Naive thymus-derived CD8-positive, alpha-beta T cell (primary cell): ENCODE measurements around the gene GNB5. TPM values are rescaled to one million over a fixed set of nuclear protein-coding genes. Genes with fewer than 3 reads are reported as not detected.
A peak's percentile ranks its signal among the peaks of the same experiment; 100 is the strongest.

Source experiments
- ATAC-seq, 2 donors: fragments of 150-1000 bp; cut with Tn5 transposase in 1 of 2; sonication (Bioruptor Pico), chemical (Tn5 transposase) in 1 of 2; 1 replicate in 1 of 2; 2 replicates in 1 of 2; pipeline ENCODE4 v1.10.0; 2021; ENCODE audit warnings: mild to moderate bottlenecking in 2 of 2, moderate library complexity in 2 of 2
- POLR2A ChIA-PET: fragments of 350-600 bp; sonication (Branson Sonifier 250); formaldehyde crosslinking; loops from one replicate; lab custom pipeline; 2021; ENCODE audit warnings: antibody characterized with exemption; lab: Charles Lee
- DNase-seq, 10 donors: peaks; one replicate each; pipeline versions ENCODE4 v3.0.0 to v3.0.0-alpha.2; 2020 to 2022
- H3K27ac Mint-ChIP-seq, 10 donors: one replicate each; pipeline ENCODE4 v1.8.0; 2020 to 2022; ENCODE audit warnings: mild to moderate bottlenecking in 10 of 10, mixed read lengths in 10 of 10, moderate library complexity in 4 of 10, inconsistent platforms in 1 of 10
- H3K27me3 Mint-ChIP-seq, 5 donors: one replicate each; pipeline ENCODE4 v1.8.0; 2021 to 2022; ENCODE audit warnings: mixed read lengths in 5 of 5
- H3K36me3 Mint-ChIP-seq, 3 donors: one replicate each; pipeline ENCODE4 v1.8.0; 2020 to 2022; ENCODE audit warnings: mixed read lengths in 3 of 3, mild to moderate bottlenecking in 2 of 3, inconsistent platforms in 1 of 3
- H3K4me1 Mint-ChIP-seq, 4 donors: one replicate each; pipeline ENCODE4 v1.8.0; 2021 to 2022; ENCODE audit warnings: mixed read lengths in 4 of 4
- H3K4me3 Mint-ChIP-seq, 10 donors: one replicate each; pipeline ENCODE4 v1.8.0; 2020 to 2022; ENCODE audit warnings: mild to moderate bottlenecking in 10 of 10, mixed read lengths in 10 of 10, moderate library complexity in 6 of 10, inconsistent platforms in 1 of 10
- H3K9me3 Mint-ChIP-seq, 9 donors: one replicate each; pipeline ENCODE4 v1.8.0; 2020 to 2022; ENCODE audit warnings: mixed read lengths in 9 of 9, mild to moderate bottlenecking in 3 of 9, inconsistent platforms in 1 of 9, moderate library complexity in 1 of 9
- polyA plus RNA-seq, 3 donors: library from polyadenylated mRNA; unstranded; fragments of 300-500 nt; fragmentation: Illumina TruSeq; gene quantifications; one replicate each; pipeline ENCODE4 v1.2.3, GENCODE V29; 2021
- total RNA-seq, 8 experiments: library from RNA in 2 of 8; stranded (reverse) in 2 of 8; gene quantifications; one replicate each; pipeline ENCODE4 v1.2.3 and lab custom pipeline; 2021 to 2026

Gene GNB5
- total and polyA plus RNA-seq, 5 experiments from 2014 or later, result 32.4 to 48.5 (median 41.7) TPM

- Mint-ChIP-seq H3K9me3 (no peaks in the 10 kb centered on the region), H3K27ac (no peak overlapping the region), H3K36me3 (peaks cover 0 to 76% (median 45%) of the 10 kb centered on the region in 3 donors), H3K27me3 (no peaks in the 10 kb centered on the region), H3K4me3 (no peak overlapping the region), H3K4me1 (peaks cover 0 to under 1% (median 0%) of the 10 kb centered on the region in 4 donors)
- DNase-seq (no peak), ATAC-seq (no peak)
- POLR2A ChIA-PET, result no interaction called here
Observed at GRCh38 chr15:52150043-52150825, 41.0 kb downstream of the GNB5 start.

GRCh38 chr15:52148403-52148802, 42.8 kb downstream of the GNB5 start:
- POLR2A ChIA-PET, result no interaction called here
- no peak for DNase-seq
- H3K27ac Mint-ChIP-seq, result no peak overlapping the region
- no peak overlapping the region for H3K4me3 Mint-ChIP-seq
- no peaks in the 10 kb centered on the region for H3K27me3 Mint-ChIP-seq
- H3K4me1 Mint-ChIP-seq, result no peaks in the 10 kb centered on the region
- ATAC-seq, result no peak
- H3K9me3 Mint-ChIP-seq, result no peaks in the 10 kb centered on the region
- H3K36me3 Mint-ChIP-seq, result peaks cover 5 to 84% (median 50%) of the 10 kb centered on the region in 3 donors

- H3K4me1 Mint-ChIP-seq, result no peaks in the 10 kb centered on the region
- no peaks in the 10 kb centered on the region for H3K27me3 Mint-ChIP-seq
- DNase-seq, result no peak
- H3K4me3 Mint-ChIP-seq, result no peak overlapping the region
- no peak overlapping the region for H3K27ac Mint-ChIP-seq
- peaks cover 5 to 86% (median 49%) of the 10 kb centered on the region in 3 donors for H3K36me3 Mint-ChIP-seq
- POLR2A ChIA-PET, result interaction anchor here (0.6 kb wide), 1 partner anchor 98 kb away, joined by 4 read pairs; no protein-coding TSS in a partner anchor
- no peaks in the 10 kb centered on the region for H3K9me3 Mint-ChIP-seq
- ATAC-seq, result no peak
Observed at GRCh38 chr15:52146776-52147175, 44.4 kb downstream of the GNB5 start.

GRCh38 chr15:52146261-52146660, 44.9 kb downstream of the GNB5 start:
- Mint-ChIP-seq H3K27ac (peak overlapping the region in 1 of 10 donors; percentile 47), H3K36me3 (peaks cover 5 to 86% (median 48%) of the 10 kb centered on the region in 3 donors), H3K9me3 (no peaks in the 10 kb centered on the region), H3K4me1 (no peaks in the 10 kb centered on the region), H3K4me3 (no peak overlapping the region), H3K27me3 (no peaks in the 10 kb centered on the region)
- no peak for ATAC-seq
- DNase-seq, result no peak
- POLR2A ChIA-PET, result no interaction called here

- POLR2A ChIA-PET, result interaction anchor here (1.0 kb wide), 1 partner anchor 89 kb away, joined by 3 read pairs; no protein-coding TSS in a partner anchor
Observed at GRCh38 chr15:52144656-52145178, 46.5 kb downstream of the GNB5 start.

GRCh38 chr15:52143873-52144272, 47.3 kb downstream of the GNB5 start:
- POLR2A ChIA-PET, result no interaction called here
- H3K27me3 Mint-ChIP-seq, result no peaks in the 10 kb centered on the region
- H3K27ac Mint-ChIP-seq, result no peak overlapping the region
- ATAC-seq (no peak), DNase-seq (no peak)
- no peak overlapping the region for H3K4me3 Mint-ChIP-seq
- H3K4me1 Mint-ChIP-seq, result peaks cover 0 to 8% (median 4%) of the 10 kb centered on the region in 4 donors
- no peaks in the 10 kb centered on the region for H3K9me3 Mint-ChIP-seq
- H3K36me3 Mint-ChIP-seq, result peaks cover 5 to 81% (median 46%) of the 10 kb centered on the region in 3 donors

More at GRCh38 chr15:52144656-52145178, 46.5 kb downstream of the GNB5 start:
- ATAC-seq (no peak), DNase-seq (no peak)
- no peaks in the 10 kb centered on the region for H3K9me3 Mint-ChIP-seq
- H3K4me3 Mint-ChIP-seq, result no peak overlapping the region
- H3K27ac Mint-ChIP-seq, result no peak overlapping the region
- H3K4me1 Mint-ChIP-seq, result peaks cover 0 to 6% (median 3%) of the 10 kb centered on the region in 4 donors
- peaks cover 5 to 81% (median 49%) of the 10 kb centered on the region in 3 donors for H3K36me3 Mint-ChIP-seq
- H3K27me3 Mint-ChIP-seq, result no peaks in the 10 kb centered on the region

- no peak for DNase-seq
- Mint-ChIP-seq H3K27me3 (no peaks in the 10 kb centered on the region), H3K36me3 (peaks cover 5 to 61% (median 29%) of the 10 kb centered on the region in 3 donors), H3K4me3 (no peak overlapping the region), H3K27ac (no peak overlapping the region), H3K9me3 (no peaks in the 10 kb centered on the region), H3K4me1 (peaks cover 19 to 28% (median 25%) of the 10 kb centered on the region in 4 donors)
- no peak for ATAC-seq
- POLR2A ChIA-PET, result no interaction called here
Observed at GRCh38 chr15:52140646-52141045, 50.5 kb downstream of the GNB5 start.

GRCh38 chr15:52139599-52140462, 51.4 kb downstream of the GNB5 start:
- Mint-ChIP-seq H3K27me3 (no peaks in the 10 kb centered on the region), H3K4me3 (no peak overlapping the region), H3K36me3 (peaks cover 5 to 59% (median 24%) of the 10 kb centered on the region in 3 donors), H3K27ac (peak overlapping the region in 3 of 10 donors; percentile 19 to 53 (median 34)), H3K9me3 (no peaks in the 10 kb centered on the region), H3K4me1 (peaks cover 20 to 30% (median 29%) of the 10 kb centered on the region in 4 donors)
- ATAC-seq, result peak; percentile 49 to 61
- peak; percentile 23 to 74 (median 52) for DNase-seq
- POLR2A ChIA-PET, result no interaction called here

GRCh38 chr15:52137432-52138357, 53.5 kb downstream of the GNB5 start:
- H3K9me3 Mint-ChIP-seq, result no peaks in the 10 kb centered on the region
- H3K4me1 Mint-ChIP-seq, result peaks cover 20 to 30% (median 29%) of the 10 kb centered on the region in 4 donors
- no peaks in the 10 kb centered on the region for H3K27me3 Mint-ChIP-seq
- H3K27ac Mint-ChIP-seq, result peak overlapping the region in 9 of 10 donors; percentile 4 to 83 (median 53)
- ATAC-seq (no peak), DNase-seq (no peak)
- H3K36me3 Mint-ChIP-seq, result peaks cover 3 to 60% (median 21%) of the 10 kb centered on the region in 3 donors
- no peak overlapping the region for H3K4me3 Mint-ChIP-seq
- POLR2A ChIA-PET, result interaction anchor here (0.7 kb wide), 1 partner anchor 39 kb away, joined by 3 read pairs; no protein-coding TSS in a partner anchor

GRCh38 chr15:52136442-52136980, 54.7 kb downstream of the GNB5 start:
- DNase-seq (no peak), ATAC-seq (no peak)
- POLR2A ChIA-PET, result no interaction called here
- Mint-ChIP-seq H3K27me3 (no peaks in the 10 kb centered on the region), H3K9me3 (no peaks in the 10 kb centered on the region), H3K36me3 (peaks cover 4 to 60% (median 23%) of the 10 kb centered on the region in 3 donors), H3K27ac (peak overlapping the region in 9 of 10 donors; percentile 4 to 75 (median 31)), H3K4me1 (peaks cover 20 to 30% (median 29%) of the 10 kb centered on the region in 4 donors), H3K4me3 (peak overlapping the region in 4 of 10 donors; percentile 29 to 60 (median 32))

- POLR2A ChIA-PET, result interaction anchor here (3.0 kb wide), 1 partner anchor 45 kb away, joined by 11 read pairs; no protein-coding TSS in a partner anchor
- H3K36me3 Mint-ChIP-seq, result peaks cover 4 to 59% (median 19%) of the 10 kb centered on the region in 3 donors
- peak overlapping the region in 6 of 10 donors; percentile 27 to 83 (median 53) for H3K27ac Mint-ChIP-seq
- no peaks in the 10 kb centered on the region for H3K27me3 Mint-ChIP-seq
- no peak for DNase-seq
- ATAC-seq, result no peak
- H3K9me3 Mint-ChIP-seq, result no peaks in the 10 kb centered on the region
- H3K4me1 Mint-ChIP-seq, result peaks cover 13 to 29% (median 26%) of the 10 kb centered on the region in 4 donors
- H3K4me3 Mint-ChIP-seq, result no peak overlapping the region
Observed at GRCh38 chr15:52134502-52135144, 56.6 kb downstream of the GNB5 start.
